Endodermal cell (in vitro differentiated cells): Measurements from ENCODE around the gene AIG1. TPM values are rescaled to one million over a fixed set of nuclear protein-coding genes. Genes with fewer than 3 reads are reported as not detected.

Experiments used
- DNase-seq: peaks from one replicate; pipeline ENCODE4 v3.0.0-alpha.2; 2017
- H3K27ac ChIP-seq: 2 replicates; pipeline ENCODE4 v1.5.1; 2013; ENCODE audit warnings: mild to moderate bottlenecking, low read depth, low read length, moderate library complexity
- H3K27me3 ChIP-seq: 2 replicates; pipeline ENCODE4 v1.6.1; 2013; ENCODE audit warnings: mild to moderate bottlenecking, low read length, moderate library complexity; ENCODE audit not compliant: insufficient read depth, control insufficient read depth, poor library complexity, severe bottlenecking
- H3K36me3 ChIP-seq: 2 replicates; pipeline ENCODE4 v1.7.0; 2013; ENCODE audit warnings: mild to moderate bottlenecking, low read length, moderate library complexity; ENCODE audit not compliant: control insufficient read depth, insufficient read depth
- H3K4me1 ChIP-seq: one replicate; pipeline ENCODE4 v1.7.0; 2013; ENCODE audit warnings: low read length; ENCODE audit not compliant: control insufficient read depth, insufficient read depth
- H3K4me3 ChIP-seq: 2 replicates; pipeline ENCODE4 v1.5.1; 2013; ENCODE audit warnings: mild to moderate bottlenecking, low read length, moderate library complexity
- H3K9ac ChIP-seq: 2 replicates; pipeline ENCODE4 v1.6.1; 2013; ENCODE audit warnings: mild to moderate bottlenecking, low read length, moderate library complexity; ENCODE audit not compliant: poor library complexity, severe bottlenecking; ENCODE audit errors: extremely low read depth
- H3K9me3 ChIP-seq: 2 replicates; pipeline ENCODE4 v1.6.1; 2013; ENCODE audit warnings: mild to moderate bottlenecking, low read length, moderate library complexity; ENCODE audit not compliant: control insufficient read depth
- H3K27ac Mint-ChIP-seq: 2 replicates; pipeline ENCODE4 v1.8.0; 2020; ENCODE audit warnings: mixed read lengths
- H3K27me3 Mint-ChIP-seq: 2 replicates; pipeline ENCODE4 v1.8.0; 2021; ENCODE audit warnings: mild to moderate bottlenecking, mixed read lengths; ENCODE audit not compliant: insufficient read depth
- H3K36me3 Mint-ChIP-seq: 2 replicates; pipeline ENCODE4 v1.8.0; 2020; ENCODE audit warnings: low read depth, mixed read lengths
- H3K4me1 Mint-ChIP-seq: 2 replicates; pipeline ENCODE4 v1.8.0; 2020; ENCODE audit warnings: mixed read lengths
- H3K4me3 Mint-ChIP-seq: 2 replicates; pipeline ENCODE4 v1.8.0; 2020; ENCODE audit warnings: mild to moderate bottlenecking, moderate library complexity, mixed read lengths
- H3K9me3 Mint-ChIP-seq: 2 replicates; pipeline ENCODE4 v1.8.0; 2020; ENCODE audit warnings: mild to moderate bottlenecking, mixed read lengths
- CTCF ChIP-seq: fragments of 200-600 bp; sonication (generic); conservative IDR thresholded peaks from 2 replicates; pipeline ENCODE4 v1.5.0; 2021; ENCODE audit warnings: antibody characterized with exemption, mild to moderate bottlenecking
- WGBS, 2 experiments: methylation state at CpG; one replicate each; pipeline versions ENCODE4 v1.1.5 to v1.1.7; 2013; ENCODE audit warnings: missing lambda C conversion rate in 2 of 2, mixed read lengths in 1 of 2; ENCODE audit not compliant: insufficient coverage in 1 of 2, insufficient read length in 1 of 2; 5-methylcytosine and 5-hydroxymethylcytosine counted together
- total RNA-seq, 2 donors: library from RNA; stranded (reverse); fragmentation: NEBNext Ultra II Directional in 1 of 2; extraction: Animal tissue kit (Norgen Biotek cat#: 25700) in 1 of 2; gene quantifications; 2 replicates in 1 of 2; 3 replicates in 1 of 2; pipeline ENCODE4 v1.2.1, GENCODE V29; 2021

AIG1 gene
- total RNA-seq, 2 donors from 2014 or later, result 23.0 to 25.2 TPM

- no peaks in the 10 kb centered on the region for H3K27me3 Mint-ChIP-seq
- no peak overlapping the region for H3K4me3 Mint-ChIP-seq
- H3K36me3 ChIP-seq, result no peaks in the 10 kb centered on the region
- H3K9me3 Mint-ChIP-seq, result no peaks in the 10 kb centered on the region
- WGBS, 2 experiments, result 92 to 100% methylated on average over 2 of the region's 2 CpGs
- no peaks in the 10 kb centered on the region for H3K36me3 Mint-ChIP-seq
- H3K4me1 ChIP-seq, result no peaks in the 10 kb centered on the region
- no peaks in the 10 kb centered on the region for H3K27me3 ChIP-seq
- no peaks in the 10 kb centered on the region for H3K9me3 ChIP-seq
- H3K9ac ChIP-seq, result no peak overlapping the region
- no peaks in the 10 kb centered on the region for H3K4me1 Mint-ChIP-seq
- no peak overlapping the region for H3K4me3 ChIP-seq
- no peak for TF ChIP-seq CTCF
- H3K27ac Mint-ChIP-seq, result no peak overlapping the region
- no peak overlapping the region for H3K27ac ChIP-seq
- no peak for DNase-seq
These were observed 127.6 kb downstream of the AIG1 start for GRCh38 chr6:143188292-143188691.

GRCh38 chr6:143191361-143191760 lies 130.7 kb downstream of the AIG1 start:
- no peaks in the 10 kb centered on the region for H3K27me3 Mint-ChIP-seq
- no peaks in the 10 kb centered on the region for H3K36me3 ChIP-seq
- no peak for TF ChIP-seq CTCF

GRCh38 chr6:143192766-143193165 lies 132.1 kb downstream of the AIG1 start:
- Mint-ChIP-seq H3K27me3 (no peaks in the 10 kb centered on the region), H3K27ac (no peak overlapping the region), H3K4me1 (no peaks in the 10 kb centered on the region), H3K36me3 (peaks cover 2% of the 10 kb centered on the region), H3K9me3 (no peaks in the 10 kb centered on the region), H3K4me3 (no peak overlapping the region)
- Histone ChIP-seq H3K4me1 (no peaks in the 10 kb centered on the region), H3K9ac (no peak overlapping the region), H3K27ac (no peak overlapping the region), H3K27me3 (no peaks in the 10 kb centered on the region), H3K9me3 (no peaks in the 10 kb centered on the region), H3K4me3 (no peak overlapping the region), H3K36me3 (no peaks in the 10 kb centered on the region)
- DNase-seq, result no peak
- no peak for TF ChIP-seq CTCF

More at GRCh38 chr6:143191361-143191760, 130.7 kb downstream of the AIG1 start:
- no peaks in the 10 kb centered on the region for H3K27me3 ChIP-seq
- peaks cover 2% of the 10 kb centered on the region for H3K36me3 Mint-ChIP-seq
- H3K27ac ChIP-seq, result no peak overlapping the region
- H3K9me3 Mint-ChIP-seq, result no peaks in the 10 kb centered on the region
- DNase-seq, result no peak
- H3K9ac ChIP-seq, result no peak overlapping the region
- no peak overlapping the region for H3K4me3 Mint-ChIP-seq
- no peaks in the 10 kb centered on the region for H3K4me1 ChIP-seq
- no peak overlapping the region for H3K4me3 ChIP-seq
- H3K27ac Mint-ChIP-seq, result no peak overlapping the region
- H3K4me1 Mint-ChIP-seq, result no peaks in the 10 kb centered on the region
- H3K9me3 ChIP-seq, result no peaks in the 10 kb centered on the region
